Astrocyte (in vitro differentiated cells and primary cell): ENCODE results near the gene SAA1. TPM values are rescaled to one million over a fixed set of nuclear protein-coding genes. Genes with fewer than 3 reads are reported as not detected.

ENCODE experiments used
- DNase-seq: peaks from one replicate; pipeline ENCODE4 v3.0.0-alpha.2; 2010; ENCODE audit warnings: low read depth
- FAIRE-seq: peaks from 2 replicates; lab custom pipeline; 2011; peaks lifted over from hg19 to GRCh38; lab: Jason Lieb, UNC
- H2AFZ ChIP-seq: 2 replicates; pipeline ENCODE4 v1.6.0; 2012; ENCODE audit warnings: low read depth, low read length, inconsistent platforms
- H3K27ac ChIP-seq: 2 replicates; pipeline ENCODE4 v1.5.1; 2011; ENCODE audit warnings: low read depth, low read length, inconsistent platforms
- H3K27me3 ChIP-seq: 2 replicates; pipeline ENCODE4 v1.6.0; 2011; ENCODE audit warnings: low read length, inconsistent platforms; ENCODE audit not compliant: insufficient read depth
- H3K36me3 ChIP-seq: 2 replicates; pipeline ENCODE4 v1.5.1; 2011; ENCODE audit warnings: low read length, inconsistent platforms; ENCODE audit not compliant: insufficient read depth
- H3K4me1 ChIP-seq: 2 replicates; pipeline ENCODE4 v1.5.1; 2011; ENCODE audit warnings: low read length, inconsistent platforms; ENCODE audit not compliant: insufficient read depth
- H3K4me2 ChIP-seq: 2 replicates; pipeline ENCODE4 v1.6.0; 2012; ENCODE audit warnings: low read length, inconsistent platforms
- H3K4me3 ChIP-seq: 2 replicates; pipeline ENCODE4 v1.5.1; 2011; ENCODE audit warnings: low read depth, mild to moderate bottlenecking, low read length, inconsistent platforms; ENCODE audit not compliant: insufficient read depth
- H3K79me2 ChIP-seq: 2 replicates; pipeline ENCODE4 v1.6.0; 2012; ENCODE audit warnings: mild to moderate bottlenecking, low read length, inconsistent platforms; ENCODE audit not compliant: insufficient read depth
- H3K9ac ChIP-seq: 2 replicates; pipeline ENCODE4 v1.6.0; 2012; ENCODE audit warnings: mild to moderate bottlenecking, low read length, inconsistent platforms
- H3K9me3 ChIP-seq: 2 replicates; pipeline ENCODE4 v1.5.1; 2012; ENCODE audit warnings: low read depth, mild to moderate bottlenecking, low read length, inconsistent platforms; ENCODE audit not compliant: insufficient read depth
- H4K20me1 ChIP-seq: 2 replicates; pipeline ENCODE4 v1.6.0; 2012; ENCODE audit warnings: low read length, inconsistent platforms; ENCODE audit not compliant: insufficient read depth
- H3K27ac Mint-ChIP-seq: one replicate; pipeline ENCODE4 v1.8.0; 2021; ENCODE audit warnings: mild to moderate bottlenecking, mixed read lengths; ENCODE audit not compliant: unreplicated experiment
- H3K27me3 Mint-ChIP-seq: one replicate; pipeline ENCODE4 v1.8.0; 2021; ENCODE audit warnings: low read depth, mixed read lengths; ENCODE audit not compliant: unreplicated experiment
- H3K36me3 Mint-ChIP-seq: one replicate; pipeline ENCODE4 v1.8.0; 2021; ENCODE audit warnings: low read depth, mixed read lengths; ENCODE audit not compliant: unreplicated experiment
- H3K4me1 Mint-ChIP-seq: one replicate; pipeline ENCODE4 v1.8.0; 2021; ENCODE audit warnings: low read depth, mixed read lengths; ENCODE audit not compliant: unreplicated experiment
- H3K4me3 Mint-ChIP-seq: one replicate; pipeline ENCODE4 v1.8.0; 2021; ENCODE audit warnings: mild to moderate bottlenecking, moderate library complexity, mixed read lengths; ENCODE audit not compliant: unreplicated experiment
- H3K9me3 Mint-ChIP-seq: one replicate; pipeline ENCODE4 v1.8.0; 2021; ENCODE audit warnings: mild to moderate bottlenecking, mixed read lengths; ENCODE audit not compliant: unreplicated experiment
- EZH2 ChIP-seq: IDR thresholded peaks from 2 replicates; pipeline ENCODE4 v1.6.1; 2012; ENCODE audit warnings: mild to moderate bottlenecking, low read length, inconsistent platforms; ENCODE audit not compliant: insufficient read depth
- total RNA-seq: library from RNA; stranded (reverse); gene quantifications from 2 replicates; pipeline ENCODE4 v1.2.1, GENCODE V29; 2021
- TF ChIP-seq, protein P1 (sequence below): IDR thresholded peaks from 2 replicates; pipeline ENCODE4 v1.5.1; 2011; ENCODE audit warnings: low read depth, mild to moderate bottlenecking, inconsistent platforms, low read length, moderate library complexity; ENCODE audit not compliant: insufficient read depth

The SAA1 gene
- total RNA-seq, 1 donor from 2014 or later = 0.43 TPM

DNA sequence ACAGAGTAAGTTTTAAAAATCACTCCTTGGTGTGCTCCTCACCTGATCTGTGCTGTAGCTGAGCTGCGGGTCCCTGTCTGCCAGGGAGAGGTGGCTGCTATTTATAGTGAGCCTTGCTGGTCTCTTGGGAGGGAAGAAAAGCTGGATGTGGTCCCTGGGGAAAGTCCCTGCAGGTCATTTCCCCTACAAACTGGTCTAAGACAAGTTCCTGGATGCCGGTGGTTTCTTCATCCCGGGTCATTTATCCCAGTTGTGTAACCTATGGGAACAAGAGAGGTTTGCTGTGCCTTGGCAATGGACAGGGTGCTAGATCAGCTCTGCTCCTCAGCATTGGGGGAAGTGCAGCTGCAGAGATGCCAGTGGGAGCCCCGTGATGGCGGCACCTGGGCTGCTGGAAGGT is 17.5 kb upstream of the SAA1 start, which contains the start of gene SAA2:
Gene SAA2, minus strand, starts transcription at position 108 of the 400 bp plus-strand sequence. CDS start 657 bp downstream, outside the sequence.
- no peak within 1 kb of the TSS for H3K27ac ChIP-seq
- no peaks in the 10 kb centered on the region for H3K79me2 ChIP-seq
- no peak within 1 kb of the TSS for H3K4me3 ChIP-seq
- no peaks in the 10 kb centered on the region for H4K20me1 ChIP-seq
- H3K9me3 ChIP-seq = no peaks in the 10 kb centered on the region
- FAIRE-seq (no peak), DNase-seq (no peak)
- no peaks in the 10 kb centered on the region for H3K36me3 ChIP-seq
- no peak for TF ChIP-seq EZH2
- TF ChIP-seq, protein P1, sequence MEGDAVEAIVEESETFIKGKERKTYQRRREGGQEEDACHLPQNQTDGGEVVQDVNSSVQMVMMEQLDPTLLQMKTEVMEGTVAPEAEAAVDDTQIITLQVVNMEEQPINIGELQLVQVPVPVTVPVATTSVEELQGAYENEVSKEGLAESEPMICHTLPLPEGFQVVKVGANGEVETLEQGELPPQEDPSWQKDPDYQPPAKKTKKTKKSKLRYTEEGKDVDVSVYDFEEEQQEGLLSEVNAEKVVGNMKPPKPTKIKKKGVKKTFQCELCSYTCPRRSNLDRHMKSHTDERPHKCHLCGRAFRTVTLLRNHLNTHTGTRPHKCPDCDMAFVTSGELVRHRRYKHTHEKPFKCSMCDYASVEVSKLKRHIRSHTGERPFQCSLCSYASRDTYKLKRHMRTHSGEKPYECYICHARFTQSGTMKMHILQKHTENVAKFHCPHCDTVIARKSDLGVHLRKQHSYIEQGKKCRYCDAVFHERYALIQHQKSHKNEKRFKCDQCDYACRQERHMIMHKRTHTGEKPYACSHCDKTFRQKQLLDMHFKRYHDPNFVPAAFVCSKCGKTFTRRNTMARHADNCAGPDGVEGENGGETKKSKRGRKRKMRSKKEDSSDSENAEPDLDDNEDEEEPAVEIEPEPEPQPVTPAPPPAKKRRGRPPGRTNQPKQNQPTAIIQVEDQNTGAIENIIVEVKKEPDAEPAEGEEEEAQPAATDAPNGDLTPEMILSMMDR = no peak
- no peaks in the 10 kb centered on the region for H3K27me3 ChIP-seq
- H3K4me2 ChIP-seq = no peak within 1 kb of the TSS
- Mint-ChIP-seq H3K36me3 (peaks cover 1% of the 10 kb centered on the region), H3K27ac (no peak within 1 kb of the TSS), H3K9me3 (no peaks in the 10 kb centered on the region), H3K4me1 (peaks cover 8% of the 10 kb centered on the region), H3K4me3 (no peak within 1 kb of the TSS), H3K27me3 (peaks cover 10% of the 10 kb centered on the region)
- H3K4me1 ChIP-seq = no peaks in the 10 kb centered on the region
- H2AFZ ChIP-seq = no peak within 1 kb of the TSS
- H3K9ac ChIP-seq = no peak within 1 kb of the TSS

DNA sequence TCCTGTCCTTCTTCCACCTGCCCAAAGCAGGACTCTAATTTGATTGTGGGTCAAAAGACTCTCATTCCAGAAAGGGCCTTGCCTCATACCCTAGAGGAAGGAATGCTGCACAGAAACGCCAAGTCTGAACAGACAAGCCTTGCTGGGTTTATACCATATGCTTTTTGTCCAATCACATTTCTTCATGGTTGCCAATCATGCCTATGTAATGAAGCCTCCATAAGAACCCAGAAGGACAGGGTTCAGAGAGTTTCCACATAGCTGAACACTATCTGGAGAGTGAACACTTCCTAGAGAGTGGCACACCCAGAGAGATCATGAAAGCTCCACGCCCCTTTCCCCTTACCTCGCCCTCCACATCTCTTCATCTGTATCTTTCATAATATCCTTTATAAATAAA is 12.8 kb upstream of the SAA1 start:
- Histone ChIP-seq H3K9me3 (no peaks in the 10 kb centered on the region), H3K9ac (no peak overlapping the region), H3K4me1 (no peaks in the 10 kb centered on the region), H3K4me2 (no peak overlapping the region), H2AFZ (no peak overlapping the region), H3K4me3 (no peak overlapping the region), H3K27ac (no peak overlapping the region), H3K36me3 (no peaks in the 10 kb centered on the region), H3K27me3 (no peaks in the 10 kb centered on the region), H4K20me1 (no peaks in the 10 kb centered on the region), H3K79me2 (no peaks in the 10 kb centered on the region)
- no peak for TF ChIP-seq EZH2
- TF ChIP-seq, protein P1 = no peak
- FAIRE-seq (no peak), DNase-seq (no peak)
- no peak overlapping the region for H3K4me3 Mint-ChIP-seq
- no peaks in the 10 kb centered on the region for H3K36me3 Mint-ChIP-seq
- H3K27me3 Mint-ChIP-seq = peaks cover 15% of the 10 kb centered on the region
- no peaks in the 10 kb centered on the region for H3K9me3 Mint-ChIP-seq
- H3K4me1 Mint-ChIP-seq = peaks cover 1% of the 10 kb centered on the region
- no peak overlapping the region for H3K27ac Mint-ChIP-seq

DNA sequence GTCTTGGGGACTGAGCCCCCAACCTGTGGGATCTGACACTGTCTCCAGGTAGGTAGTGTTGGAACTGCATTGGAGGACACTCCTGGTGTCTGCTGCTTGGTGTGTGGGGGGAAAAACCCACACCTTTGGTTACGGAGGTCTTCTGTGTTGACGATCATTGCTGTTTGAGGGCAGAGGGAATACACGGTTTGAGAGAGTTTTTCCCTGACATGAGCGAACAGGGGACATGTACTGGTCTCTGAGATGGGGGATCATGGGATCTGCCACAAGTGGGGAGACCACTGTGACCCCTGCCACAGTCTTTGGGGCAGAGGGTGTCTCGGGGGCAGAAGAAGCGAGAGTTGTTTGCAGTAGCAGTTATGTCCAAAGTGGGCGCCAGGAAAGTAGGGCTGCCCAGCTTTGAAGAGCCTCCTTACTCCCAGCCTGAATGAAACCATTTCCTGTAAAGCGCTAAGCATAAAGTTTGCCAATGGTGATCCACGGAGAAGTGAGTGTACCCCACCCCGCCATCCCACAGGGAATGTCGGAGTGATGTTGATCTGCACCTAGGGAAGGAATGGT is 12.2 kb upstream of the SAA1 start:
- Mint-ChIP-seq H3K9me3 (no peaks in the 10 kb centered on the region), H3K27me3 (peaks cover 11% of the 10 kb centered on the region), H3K4me1 (no peaks in the 10 kb centered on the region), H3K27ac (no peak overlapping the region), H3K4me3 (no peak overlapping the region), H3K36me3 (no peaks in the 10 kb centered on the region)
- FAIRE-seq = no peak
- Histone ChIP-seq H3K27me3 (no peaks in the 10 kb centered on the region), H3K4me1 (no peaks in the 10 kb centered on the region), H3K36me3 (no peaks in the 10 kb centered on the region), H3K4me2 (no peak overlapping the region), H3K9me3 (no peaks in the 10 kb centered on the region), H3K9ac (no peak overlapping the region), H2AFZ (no peak overlapping the region), H3K79me2 (no peaks in the 10 kb centered on the region), H3K4me3 (no peak overlapping the region), H3K27ac (no peak overlapping the region), H4K20me1 (no peaks in the 10 kb centered on the region)
- no peak for DNase-seq
- no peak for TF ChIP-seq EZH2
- TF ChIP-seq, protein P1 = no peak
